Measurements from ENCODE around the gene LGALS4.
"Not testable (repeated sequence)": the region's sequence is repeated elsewhere in the genome, so short reads cannot be mapped to it uniquely, and the experiment has no call there.

The LGALS4 gene

GRCh38 chr19:38826856-38827551 lies 14.3 kb upstream of the LGALS4 start:
- TF ChIP-seq CTCF (conservative IDR thresholded peaks at IDR 0.05; ENCODE audit: low read depth, low read length): no peak
- Histone ChIP-seq H3K4me2 (no peak overlapping the region), H4K20me1 (ENCODE audit: insufficient read depth) (no peaks in the 10 kb centered on the region), H3K4me3 (IDR thresholded peaks at IDR 0.05; ENCODE audit: insufficient read depth, low read depth, low read length) (no peak overlapping the region), H3K27me3 (ENCODE audit: insufficient read depth, low read depth) (no peaks in the 10 kb centered on the region), H3K36me3 (ENCODE audit: insufficient read depth) (peaks cover 4% of the 10 kb centered on the region; the same call in 1 of the 2 replicates), H3K27ac (no peak overlapping the region), H3K9ac (no peak overlapping the region), H3K79me2 (ENCODE audit: insufficient read depth, low read depth) (peaks cover 9% of the 10 kb centered on the region; the same call in 1 of the 2 replicates), H3K4me1 (ENCODE audit: low read depth, poor library complexity, severe bottlenecking) (peaks cover 10% of the 10 kb centered on the region), H2AFZ (ENCODE audit: low read depth) (no peak overlapping the region)

- not testable (repeated sequence) for H3K9ac ChIP-seq; H3K27ac ChIP-seq; H4K20me1 ChIP-seq (ENCODE audit: insufficient read depth); H3K79me2 ChIP-seq (ENCODE audit: insufficient read depth, low read depth); H3K4me3 ChIP-seq (IDR thresholded peaks at IDR 0.05; ENCODE audit: insufficient read depth, low read depth, low read length); H2AFZ ChIP-seq (ENCODE audit: low read depth); H3K4me2 ChIP-seq; H3K4me1 ChIP-seq (ENCODE audit: low read depth, poor library complexity, severe bottlenecking); H3K36me3 ChIP-seq (ENCODE audit: insufficient read depth); H3K27me3 ChIP-seq (ENCODE audit: insufficient read depth, low read depth)
Measured at GRCh38 chr19:38825936-38826335, 13.2 kb upstream of the LGALS4 start.

- H3K27ac ChIP-seq; H3K9ac ChIP-seq; H3K79me2 ChIP-seq (ENCODE audit: insufficient read depth, low read depth); H4K20me1 ChIP-seq (ENCODE audit: insufficient read depth); H3K27me3 ChIP-seq (ENCODE audit: insufficient read depth, low read depth); H3K36me3 ChIP-seq (ENCODE audit: insufficient read depth); H3K4me1 ChIP-seq (ENCODE audit: low read depth, poor library complexity, severe bottlenecking); H2AFZ ChIP-seq (ENCODE audit: low read depth); H3K4me3 ChIP-seq (IDR thresholded peaks at IDR 0.05; ENCODE audit: insufficient read depth, low read depth, low read length); H3K4me2 ChIP-seq: not testable (repeated sequence)
Measured at GRCh38 chr19:38821230-38821825, 8.6 kb upstream of the LGALS4 start.

GRCh38 chr19:38819231-38819920 lies 6.6 kb upstream of the LGALS4 start:
- Histone ChIP-seq H3K79me2 (ENCODE audit: insufficient read depth, low read depth) (no peaks in the 10 kb centered on the region), H4K20me1 (ENCODE audit: insufficient read depth) (no peaks in the 10 kb centered on the region), H3K27ac (no peak overlapping the region), H3K27me3 (ENCODE audit: insufficient read depth, low read depth) (no peaks in the 10 kb centered on the region), H2AFZ (ENCODE audit: low read depth) (no peak overlapping the region), H3K4me2 (no peak overlapping the region), H3K4me1 (ENCODE audit: low read depth, poor library complexity, severe bottlenecking) (no peaks in the 10 kb centered on the region), H3K36me3 (ENCODE audit: insufficient read depth) (no peaks in the 10 kb centered on the region), H3K4me3 (IDR thresholded peaks at IDR 0.05; ENCODE audit: insufficient read depth, low read depth, low read length) (no peak overlapping the region), H3K9ac (no peak overlapping the region)
- TF ChIP-seq CTCF (conservative IDR thresholded peaks at IDR 0.05; ENCODE audit: low read depth, low read length): no peak

GRCh38 chr19:38817081-38817480 lies 4.3 kb upstream of the LGALS4 start:
- Histone ChIP-seq H3K9ac (no peak overlapping the region), H3K4me3 (IDR thresholded peaks at IDR 0.05; ENCODE audit: insufficient read depth, low read depth, low read length) (no peak overlapping the region), H3K27me3 (ENCODE audit: insufficient read depth, low read depth) (no peaks in the 10 kb centered on the region), H3K4me1 (ENCODE audit: low read depth, poor library complexity, severe bottlenecking) (no peaks in the 10 kb centered on the region), H3K27ac (no peak overlapping the region), H2AFZ (ENCODE audit: low read depth) (no peak overlapping the region), H4K20me1 (ENCODE audit: insufficient read depth) (no peaks in the 10 kb centered on the region), H3K79me2 (ENCODE audit: insufficient read depth, low read depth) (no peaks in the 10 kb centered on the region), H3K36me3 (ENCODE audit: insufficient read depth) (no peaks in the 10 kb centered on the region), H3K4me2 (no peak overlapping the region)
- no peak for TF ChIP-seq CTCF (conservative IDR thresholded peaks at IDR 0.05; ENCODE audit: low read depth, low read length)

Measured in KMS-11 (cell line).